HEK293 (cell line): ENCODE data around the gene PTPN18.

ENCODE experiments used
- CTCF ChIA-PET: fragments of 350-600 bp; formaldehyde crosslinking; extraction: SDS; loops from one replicate; lab custom pipeline; 2021; ENCODE audit warnings: antibody characterized with exemption; lab: Yijun Ruan, JAX
- POLR2A ChIA-PET: fragments of 300-600 bp; formaldehyde crosslinking; extraction: SDS; loops from one replicate; lab custom pipeline; 2020; ENCODE audit warnings: antibody characterized with exemption, inconsistent platforms; lab: Yijun Ruan, JAX
- H3K27ac ChIP-seq: fragments of 200-500 bp; sonication (Bioruptor generic); 2 replicates; pipeline ENCODE4 v1.5.1; 2014; ENCODE audit warnings: low read depth, low read length, control low read depth, inconsistent platforms; ENCODE audit errors: extremely low read depth
- H3K36me3 ChIP-seq, 2 experiments: fragments of 200-500 bp in 1 of 2; sonication (Bioruptor generic) in 1 of 2; 1 replicate in 1 of 2; 2 replicates in 1 of 2; pipeline ENCODE4 v1.5.1; 2014 to 2017; ENCODE audit warnings: inconsistent platforms in 2 of 2, low read length in 2 of 2; ENCODE audit not compliant: control insufficient read depth in 2 of 2, insufficient read depth in 1 of 2
- H3K4me1 ChIP-seq: fragments of 200-500 bp; sonication (Bioruptor generic); 2 replicates; pipeline ENCODE4 v1.5.1; 2014; ENCODE audit warnings: mild to moderate bottlenecking, low read length, inconsistent platforms; ENCODE audit not compliant: control insufficient read depth, insufficient read depth
- H3K4me3 ChIP-seq: 2 replicates; pipeline ENCODE4 v1.5.1; 2011; ENCODE audit warnings: low read depth, mild to moderate bottlenecking, control low read depth, low read length, moderate library complexity
- H3K9me3 ChIP-seq: fragments of 200-500 bp; sonication (Bioruptor generic); 2 replicates; pipeline ENCODE4 v1.5.1; 2014; ENCODE audit warnings: low read depth, low read length, inconsistent platforms; ENCODE audit not compliant: control insufficient read depth, insufficient read depth
- FEZF1 ChIP-seq: fragments of 450-650 bp; formaldehyde crosslinking; IDR thresholded peaks from 2 replicates; pipeline ENCODE4 v1.5.1; 2016; ENCODE audit warnings: missing biosample characterization, missing genetic modification characterization
- HOXC10 ChIP-seq: sonication (generic); formaldehyde crosslinking; IDR thresholded peaks from 2 replicates; pipeline ENCODE4 v1.8.1; 2023; ENCODE audit warnings: mild to moderate bottlenecking, missing genetic modification reagents
- KLF1 ChIP-seq: fragments of 450-650 bp; formaldehyde crosslinking; IDR thresholded peaks from 2 replicates; pipeline ENCODE4 v1.5.1; 2016; ENCODE audit warnings: missing biosample characterization, missing genetic modification characterization
- KLF16 ChIP-seq: fragments of 450-650 bp; formaldehyde crosslinking; IDR thresholded peaks from 2 replicates; pipeline ENCODE4 v1.5.1; 2017; ENCODE audit warnings: missing biosample characterization, missing genetic modification characterization
- OSR2 ChIP-seq: fragments of 450-650 bp; formaldehyde crosslinking; IDR thresholded peaks from 2 replicates; pipeline ENCODE4 v1.5.1; 2016; ENCODE audit warnings: missing biosample characterization, missing genetic modification characterization
- RBAK ChIP-seq: fragments of 450-650 bp; formaldehyde crosslinking; IDR thresholded peaks from 2 replicates; pipeline ENCODE4 v1.5.1; 2016; ENCODE audit warnings: missing biosample characterization, missing genetic modification characterization
- SP2 ChIP-seq: fragments of 450-650 bp; formaldehyde crosslinking; IDR thresholded peaks from 2 replicates; pipeline ENCODE4 v1.5.1; 2016; ENCODE audit warnings: missing biosample characterization, missing genetic modification characterization
- WT1 ChIP-seq: fragments of 450-650 bp; formaldehyde crosslinking; IDR thresholded peaks from 2 replicates; pipeline ENCODE4 v1.5.1; 2016; ENCODE audit warnings: missing biosample characterization, missing genetic modification characterization
- ZFP3 ChIP-seq: fragments of 450-650 bp; formaldehyde crosslinking; IDR thresholded peaks from 2 replicates; pipeline ENCODE4 v1.5.1; 2016; ENCODE audit warnings: low read depth, missing biosample characterization, missing genetic modification characterization
- ZFP37 ChIP-seq: fragments of 450-650 bp; formaldehyde crosslinking; IDR thresholded peaks from 2 replicates; pipeline ENCODE4 v1.5.1; 2016; ENCODE audit warnings: missing biosample characterization, missing genetic modification characterization
- ZNF132 ChIP-seq: fragments of 450-650 bp; formaldehyde crosslinking; IDR thresholded peaks from 2 replicates; pipeline ENCODE4 v1.5.1; 2017; ENCODE audit warnings: missing biosample characterization, missing genetic modification characterization, borderline replicate concordance
- ZNF140 ChIP-seq: fragments of 450-650 bp; formaldehyde crosslinking; IDR thresholded peaks from 2 replicates; pipeline ENCODE4 v1.5.1; 2016; ENCODE audit warnings: missing biosample characterization, missing genetic modification characterization
- ZNF184 ChIP-seq: fragments of 450-650 bp; IDR thresholded peaks from 2 replicates; pipeline ENCODE4 v1.5.1; 2018; ENCODE audit warnings: missing biosample characterization, mild to moderate bottlenecking, missing genetic modification characterization
- ZNF24 ChIP-seq: fragments of 450-650 bp; formaldehyde crosslinking; IDR thresholded peaks from 2 replicates; pipeline ENCODE4 v1.5.1; 2016; ENCODE audit warnings: missing biosample characterization, missing genetic modification characterization
- ZNF394 ChIP-seq: fragments of 450-650 bp; formaldehyde crosslinking; IDR thresholded peaks from 2 replicates; pipeline ENCODE4 v1.5.1; 2016; ENCODE audit warnings: missing biosample characterization, missing genetic modification characterization, mild to moderate bottlenecking, moderate library complexity, borderline replicate concordance
- ZNF416 ChIP-seq: fragments of 450-650 bp; formaldehyde crosslinking; IDR thresholded peaks from 2 replicates; pipeline ENCODE4 v1.5.1; 2016; ENCODE audit warnings: missing biosample characterization, missing genetic modification characterization
- ZNF423 ChIP-seq: fragments of 450-650 bp; formaldehyde crosslinking; IDR thresholded peaks from 2 replicates; pipeline ENCODE4 v1.5.1; 2016; ENCODE audit warnings: missing biosample characterization, missing genetic modification characterization
- ZNF530 ChIP-seq: fragments of 450-650 bp; formaldehyde crosslinking; IDR thresholded peaks from 2 replicates; pipeline ENCODE4 v1.5.1; 2016; ENCODE audit warnings: low read depth, missing biosample characterization, missing genetic modification characterization
- ZNF610 ChIP-seq: fragments of 450-650 bp; formaldehyde crosslinking; IDR thresholded peaks from 2 replicates; pipeline ENCODE4 v1.5.1; 2016; ENCODE audit warnings: missing biosample characterization, missing genetic modification characterization, borderline replicate concordance
- ZNF785 ChIP-seq: fragments of 450-650 bp; formaldehyde crosslinking; IDR thresholded peaks from 2 replicates; pipeline ENCODE4 v1.5.1; 2016; ENCODE audit warnings: missing biosample characterization, missing genetic modification characterization
- ZNF791 ChIP-seq: fragments of 450-650 bp; formaldehyde crosslinking; IDR thresholded peaks from 2 replicates; pipeline ENCODE4 v1.5.1; 2016; ENCODE audit warnings: missing biosample characterization, missing genetic modification characterization
- ZNF843 ChIP-seq: fragments of 450-650 bp; formaldehyde crosslinking; IDR thresholded peaks from 2 replicates; pipeline ENCODE4 v1.5.1; 2016; ENCODE audit warnings: missing biosample characterization, missing genetic modification characterization
- TF ChIP-seq, protein P1 (sequence below): fragments of 450-650 bp; formaldehyde crosslinking; IDR thresholded peaks from 2 replicates; pipeline ENCODE4 v1.5.1; 2016; ENCODE audit warnings: missing biosample characterization, missing genetic modification characterization, borderline replicate concordance
- TF ChIP-seq, protein P2 (sequence below): fragments of 450-650 bp; IDR thresholded peaks from 2 replicates; pipeline ENCODE4 v1.5.1; 2018; ENCODE audit warnings: missing biosample characterization, mild to moderate bottlenecking, missing genetic modification characterization
- TF ChIP-seq, protein P3 (sequence below): fragments of 450-650 bp; formaldehyde crosslinking; IDR thresholded peaks from 2 replicates; pipeline ENCODE4 v1.5.1; 2016; ENCODE audit warnings: missing biosample characterization, missing genetic modification characterization
- TF ChIP-seq, protein P4 (sequence below): IDR thresholded peaks from 2 replicates; pipeline ENCODE4 v1.6.1; 2011; ENCODE audit warnings: mild to moderate bottlenecking, low read depth, low read length, borderline replicate concordance

Gene PTPN18

DNA sequence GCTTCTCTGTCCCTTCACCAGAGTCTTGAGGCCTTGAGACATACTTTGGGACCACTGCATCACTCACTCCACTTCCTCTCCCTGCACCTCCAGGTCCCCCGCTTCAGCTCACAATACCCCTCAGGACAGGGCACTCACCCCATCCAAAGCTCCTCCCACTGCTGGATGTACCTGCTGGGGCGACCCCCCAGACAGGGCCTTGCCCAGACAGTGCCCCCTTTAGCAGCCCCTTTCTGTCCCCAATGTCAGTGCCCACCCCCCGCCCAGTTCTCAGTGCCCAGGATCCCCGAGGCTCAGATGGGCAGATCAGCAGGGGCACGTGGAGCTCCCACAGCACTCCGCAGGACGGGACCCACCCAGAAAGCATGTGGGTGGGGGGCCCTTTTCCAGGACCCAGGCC, 37.0 kb upstream of the PTPN18 start:
- ChIA-PET CTCF (interaction anchor here (1.1 kb wide), 1 partner anchor 14 kb away, joined by 3 read pairs; no protein-coding TSS in a partner anchor), POLR2A (no interaction called here)
- TF ChIP-seq, protein P1, sequence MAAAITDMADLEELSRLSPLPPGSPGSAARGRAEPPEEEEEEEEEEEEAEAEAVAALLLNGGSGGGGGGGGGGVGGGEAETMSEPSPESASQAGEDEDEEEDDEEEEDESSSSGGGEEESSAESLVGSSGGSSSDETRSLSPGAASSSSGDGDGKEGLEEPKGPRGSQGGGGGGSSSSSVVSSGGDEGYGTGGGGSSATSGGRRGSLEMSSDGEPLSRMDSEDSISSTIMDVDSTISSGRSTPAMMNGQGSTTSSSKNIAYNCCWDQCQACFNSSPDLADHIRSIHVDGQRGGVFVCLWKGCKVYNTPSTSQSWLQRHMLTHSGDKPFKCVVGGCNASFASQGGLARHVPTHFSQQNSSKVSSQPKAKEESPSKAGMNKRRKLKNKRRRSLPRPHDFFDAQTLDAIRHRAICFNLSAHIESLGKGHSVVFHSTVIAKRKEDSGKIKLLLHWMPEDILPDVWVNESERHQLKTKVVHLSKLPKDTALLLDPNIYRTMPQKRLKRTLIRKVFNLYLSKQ (tag by site-specific recombination) = no peak
- TF ChIP-seq, protein P2, sequence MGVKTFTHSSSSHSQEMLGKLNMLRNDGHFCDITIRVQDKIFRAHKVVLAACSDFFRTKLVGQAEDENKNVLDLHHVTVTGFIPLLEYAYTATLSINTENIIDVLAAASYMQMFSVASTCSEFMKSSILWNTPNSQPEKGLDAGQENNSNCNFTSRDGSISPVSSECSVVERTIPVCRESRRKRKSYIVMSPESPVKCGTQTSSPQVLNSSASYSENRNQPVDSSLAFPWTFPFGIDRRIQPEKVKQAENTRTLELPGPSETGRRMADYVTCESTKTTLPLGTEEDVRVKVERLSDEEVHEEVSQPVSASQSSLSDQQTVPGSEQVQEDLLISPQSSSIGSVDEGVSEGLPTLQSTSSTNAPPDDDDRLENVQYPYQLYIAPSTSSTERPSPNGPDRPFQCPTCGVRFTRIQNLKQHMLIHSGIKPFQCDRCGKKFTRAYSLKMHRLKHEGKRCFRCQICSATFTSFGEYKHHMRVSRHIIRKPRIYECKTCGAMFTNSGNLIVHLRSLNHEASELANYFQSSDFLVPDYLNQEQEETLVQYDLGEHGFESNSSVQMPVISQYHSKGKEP (tag by site-specific recombination) = no peak
- no peak for TF ChIP-seq ZNF791 (tag by site-specific recombination)
- no peak for TF ChIP-seq HOXC10 (CRISPR knock-in tag)
- TF ChIP-seq ZNF530 (tag by site-specific recombination) = no peak
- no peak for TF ChIP-seq ZNF785 (tag by site-specific recombination)
- TF ChIP-seq ZNF610 = no peak
- no peak for TF ChIP-seq RBAK (tag by site-specific recombination)
- TF ChIP-seq ZNF140 (tag by site-specific recombination) = no peak
- TF ChIP-seq ZNF394 = no peak
- no peak for TF ChIP-seq ZNF132 (tag by site-specific recombination)
- TF ChIP-seq ZNF416 (tag by site-specific recombination) = no peak
- TF ChIP-seq SP2 (tag by site-specific recombination) = no peak
- TF ChIP-seq ZNF24 = no peak
- TF ChIP-seq ZNF184 (tag by site-specific recombination) = no peak
- H3K9me3 ChIP-seq = no peaks in the 10 kb centered on the region
- no peaks in the 10 kb centered on the region for H3K4me1 ChIP-seq
- no peaks in the 10 kb centered on the region for H3K36me3 ChIP-seq
- H3K27ac ChIP-seq = no peak overlapping the region
- no peak overlapping the region for H3K4me3 ChIP-seq

DNA sequence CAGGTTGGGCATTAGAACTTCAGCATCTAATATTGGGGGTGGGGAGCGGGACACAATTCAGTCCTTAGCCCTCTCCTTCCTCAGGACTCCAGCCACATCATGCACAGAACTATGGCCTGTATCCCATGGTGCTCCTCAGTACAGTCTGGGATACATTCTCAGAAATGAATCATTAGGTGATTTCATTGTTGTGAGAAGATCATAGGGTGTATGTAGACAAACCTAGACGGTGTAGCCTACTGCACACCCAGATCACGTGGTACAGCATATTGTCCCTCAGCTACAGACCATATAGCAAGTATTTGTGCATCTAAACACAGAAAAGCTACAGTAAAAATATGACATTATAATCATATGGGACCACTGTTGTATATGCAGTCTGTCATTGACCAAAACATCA, 36.3 kb upstream of the PTPN18 start:
- H3K4me3 ChIP-seq = no peak overlapping the region
- TF ChIP-seq, protein P3, sequence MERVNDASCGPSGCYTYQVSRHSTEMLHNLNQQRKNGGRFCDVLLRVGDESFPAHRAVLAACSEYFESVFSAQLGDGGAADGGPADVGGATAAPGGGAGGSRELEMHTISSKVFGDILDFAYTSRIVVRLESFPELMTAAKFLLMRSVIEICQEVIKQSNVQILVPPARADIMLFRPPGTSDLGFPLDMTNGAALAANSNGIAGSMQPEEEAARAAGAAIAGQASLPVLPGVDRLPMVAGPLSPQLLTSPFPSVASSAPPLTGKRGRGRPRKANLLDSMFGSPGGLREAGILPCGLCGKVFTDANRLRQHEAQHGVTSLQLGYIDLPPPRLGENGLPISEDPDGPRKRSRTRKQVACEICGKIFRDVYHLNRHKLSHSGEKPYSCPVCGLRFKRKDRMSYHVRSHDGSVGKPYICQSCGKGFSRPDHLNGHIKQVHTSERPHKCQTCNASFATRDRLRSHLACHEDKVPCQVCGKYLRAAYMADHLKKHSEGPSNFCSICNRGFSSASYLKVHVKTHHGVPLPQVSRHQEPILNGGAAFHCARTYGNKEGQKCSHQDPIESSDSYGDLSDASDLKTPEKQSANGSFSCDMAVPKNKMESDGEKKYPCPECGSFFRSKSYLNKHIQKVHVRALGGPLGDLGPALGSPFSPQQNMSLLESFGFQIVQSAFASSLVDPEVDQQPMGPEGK (tag by site-specific recombination) = no peak
- TF ChIP-seq ZNF423 (tag by site-specific recombination) (no peak), KLF1 (tag by site-specific recombination) (no peak), KLF16 (tag by site-specific recombination) (no peak), ZFP3 (tag by site-specific recombination) (no peak), WT1 (no peak), ZFP37 (tag by site-specific recombination) (no peak), FEZF1 (no peak), OSR2 (tag by site-specific recombination) (no peak), ZNF843 (no peak)
- TF ChIP-seq, protein P4, sequence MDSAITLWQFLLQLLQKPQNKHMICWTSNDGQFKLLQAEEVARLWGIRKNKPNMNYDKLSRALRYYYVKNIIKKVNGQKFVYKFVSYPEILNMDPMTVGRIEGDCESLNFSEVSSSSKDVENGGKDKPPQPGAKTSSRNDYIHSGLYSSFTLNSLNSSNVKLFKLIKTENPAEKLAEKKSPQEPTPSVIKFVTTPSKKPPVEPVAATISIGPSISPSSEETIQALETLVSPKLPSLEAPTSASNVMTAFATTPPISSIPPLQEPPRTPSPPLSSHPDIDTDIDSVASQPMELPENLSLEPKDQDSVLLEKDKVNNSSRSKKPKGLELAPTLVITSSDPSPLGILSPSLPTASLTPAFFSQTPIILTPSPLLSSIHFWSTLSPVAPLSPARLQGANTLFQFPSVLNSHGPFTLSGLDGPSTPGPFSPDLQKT = no peak
- ChIA-PET CTCF (interaction anchor here (0.5 to 0.6 kb wide), 2 partner anchors 22 to 1715 kb away, joined by 3 to 4 read pairs; no protein-coding TSS in a partner anchor), POLR2A (no interaction called here)
- H3K4me1 ChIP-seq = no peaks in the 10 kb centered on the region
- no peaks in the 10 kb centered on the region for H3K36me3 ChIP-seq
- H3K27ac ChIP-seq = no peak overlapping the region
- H3K9me3 ChIP-seq = no peaks in the 10 kb centered on the region
